22Rv1 (cell line): ENCODE results near the gene TLR7.

Source experiments
- ZFX ChIP-seq: fragments of 450-650 bp; IDR thresholded peaks from 2 replicates; pipeline ENCODE4 v1.6.1; 2017; ENCODE audit warnings: antibody characterized with exemption, borderline replicate concordance
- TF ChIP-seq, protein P1 (sequence below): fragments of 450-650 bp; IDR thresholded peaks from 2 replicates; pipeline ENCODE4 v1.5.1; 2017; ENCODE audit warnings: mild to moderate bottlenecking

DNA sequence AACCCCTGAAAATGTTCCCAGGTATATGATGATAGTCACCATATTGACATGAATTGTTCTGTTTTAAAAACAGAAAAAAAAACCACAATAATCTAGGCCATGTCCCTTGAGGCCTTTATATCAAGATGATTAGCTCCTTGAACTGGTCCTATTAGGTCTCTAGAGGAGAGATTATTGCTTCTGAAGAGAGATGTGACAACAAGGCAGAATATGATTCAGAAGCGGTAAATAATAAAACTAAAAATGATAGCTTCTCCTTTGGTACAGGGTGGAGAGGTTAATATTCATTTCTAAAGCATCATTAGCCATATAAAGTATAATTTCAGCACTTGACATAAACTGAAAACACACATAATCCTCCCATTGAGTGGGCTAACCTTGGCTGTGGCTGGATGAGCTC is 65.4 kb downstream of the TLR7 start:
- TF ChIP-seq, protein P1, sequence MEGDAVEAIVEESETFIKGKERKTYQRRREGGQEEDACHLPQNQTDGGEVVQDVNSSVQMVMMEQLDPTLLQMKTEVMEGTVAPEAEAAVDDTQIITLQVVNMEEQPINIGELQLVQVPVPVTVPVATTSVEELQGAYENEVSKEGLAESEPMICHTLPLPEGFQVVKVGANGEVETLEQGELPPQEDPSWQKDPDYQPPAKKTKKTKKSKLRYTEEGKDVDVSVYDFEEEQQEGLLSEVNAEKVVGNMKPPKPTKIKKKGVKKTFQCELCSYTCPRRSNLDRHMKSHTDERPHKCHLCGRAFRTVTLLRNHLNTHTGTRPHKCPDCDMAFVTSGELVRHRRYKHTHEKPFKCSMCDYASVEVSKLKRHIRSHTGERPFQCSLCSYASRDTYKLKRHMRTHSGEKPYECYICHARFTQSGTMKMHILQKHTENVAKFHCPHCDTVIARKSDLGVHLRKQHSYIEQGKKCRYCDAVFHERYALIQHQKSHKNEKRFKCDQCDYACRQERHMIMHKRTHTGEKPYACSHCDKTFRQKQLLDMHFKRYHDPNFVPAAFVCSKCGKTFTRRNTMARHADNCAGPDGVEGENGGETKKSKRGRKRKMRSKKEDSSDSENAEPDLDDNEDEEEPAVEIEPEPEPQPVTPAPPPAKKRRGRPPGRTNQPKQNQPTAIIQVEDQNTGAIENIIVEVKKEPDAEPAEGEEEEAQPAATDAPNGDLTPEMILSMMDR, result no peak
- no peak for TF ChIP-seq ZFX
